Cerebellar nuclear complex (tissue), 1 donor: ENCODE data around the gene DRC3.

Experiments
- DNase-seq, 2 experiments: peaks; one replicate each; lab custom pipeline; 2025; lab: John Stamatoyannopoulos, UW

The DRC3 gene

DNA sequence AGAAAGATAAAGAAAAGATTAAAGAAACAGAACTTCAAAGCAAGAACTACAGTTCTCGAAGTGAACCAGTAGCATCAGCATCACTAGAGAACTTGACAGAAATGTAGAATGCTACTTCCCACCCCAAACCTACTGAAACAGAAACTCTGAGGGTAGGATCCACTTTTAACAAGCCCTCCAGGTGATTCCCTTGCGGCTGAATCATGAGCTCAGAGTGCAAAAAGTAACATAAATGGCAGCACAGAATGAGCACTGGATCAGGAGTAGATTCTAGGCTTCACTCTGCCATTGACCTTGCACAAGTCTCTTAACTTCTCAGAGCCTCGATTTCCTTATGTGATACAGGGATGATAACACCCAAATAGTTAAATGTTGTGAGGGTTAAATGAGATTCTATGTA lies 6.3 kb upstream of the DRC3 start:
- no peak for DNase-seq

DNA sequence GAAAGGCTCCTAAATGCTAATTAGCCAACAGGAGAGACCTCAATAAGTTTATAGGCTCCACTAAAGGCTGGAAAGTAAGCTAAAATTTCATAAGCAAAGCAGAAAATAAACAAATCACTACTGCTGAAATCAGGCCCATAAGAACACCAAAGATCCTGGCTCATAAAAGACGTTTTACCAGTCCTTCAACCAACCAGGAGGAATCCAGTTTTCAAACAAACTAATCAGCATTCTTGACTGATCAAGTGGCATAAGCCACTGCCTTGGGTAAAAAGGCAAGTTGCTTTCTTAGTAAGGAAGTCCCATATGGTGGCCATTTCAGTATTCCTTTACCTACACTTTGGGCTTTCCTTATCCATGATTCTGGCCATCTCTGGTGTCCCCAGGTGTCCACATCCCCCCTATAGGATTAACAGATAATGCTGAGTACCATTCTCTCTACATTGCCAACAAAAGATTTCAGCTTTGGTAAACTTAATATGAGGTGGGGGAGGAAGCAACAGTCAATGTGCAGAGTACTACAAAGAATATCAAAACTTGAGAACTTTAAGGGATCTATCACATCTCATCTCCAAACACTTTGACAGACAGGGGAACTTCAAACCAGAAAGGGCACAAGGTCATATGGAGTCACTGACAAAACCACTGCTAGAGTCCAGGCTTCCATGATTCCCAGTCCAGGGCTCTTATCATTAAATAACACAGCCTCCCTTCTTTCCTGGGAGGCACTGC lies 1.8 kb upstream of the DRC3 start:
- no peak for DNase-seq

DNA sequence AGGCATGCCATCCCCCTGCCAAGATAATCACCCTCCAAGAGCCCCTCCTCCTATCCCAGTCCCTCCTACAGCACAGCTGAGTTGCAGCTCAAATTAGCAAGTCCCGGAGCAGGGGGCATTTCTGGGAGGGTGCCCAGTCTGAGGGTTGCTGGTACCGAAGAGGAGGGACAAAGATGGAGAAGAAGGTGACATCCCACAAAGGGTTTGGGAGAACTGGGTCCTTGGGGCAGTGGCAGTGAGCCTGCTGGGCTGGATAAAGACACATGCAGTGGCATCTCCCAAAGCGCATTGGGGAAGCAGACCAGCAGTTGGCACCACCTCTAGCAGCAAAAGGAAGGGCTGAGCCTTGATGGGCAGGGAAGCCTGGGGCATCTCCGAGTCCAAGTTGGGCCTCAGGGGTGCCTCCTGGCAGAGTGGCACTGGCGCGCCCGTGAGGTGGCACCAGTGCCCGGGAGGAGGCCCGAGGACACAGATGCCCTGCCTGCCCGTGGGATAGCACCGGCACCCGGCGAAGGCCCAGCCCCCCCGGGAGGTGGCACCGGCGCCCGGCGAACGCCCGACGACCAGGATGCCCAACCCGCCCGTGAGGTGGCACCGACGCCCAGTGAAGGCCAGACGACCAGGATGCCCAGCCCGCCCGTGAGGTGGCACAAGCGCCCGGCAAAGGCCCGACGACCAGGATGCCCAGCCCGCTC lies 1.1 kb upstream of the DRC3 start:
- no peak for DNase-seq

DNA sequence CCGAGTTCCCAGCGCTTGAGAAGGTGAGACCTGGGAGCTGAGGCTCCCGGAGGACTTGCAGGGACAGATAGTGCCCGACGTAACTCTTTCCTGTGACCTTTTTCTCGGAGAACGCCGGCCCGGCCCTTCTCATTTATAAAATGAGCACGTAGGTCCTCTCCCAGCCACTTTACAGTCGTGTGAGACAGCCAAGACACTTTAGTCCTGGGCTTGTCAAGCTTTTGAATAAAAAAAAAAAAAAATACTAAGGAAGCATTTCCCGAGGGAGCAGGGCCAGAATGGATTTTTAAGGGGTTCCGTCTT lies 241 bp downstream of the DRC3 start:
- DNase-seq, result no peak

DNA sequence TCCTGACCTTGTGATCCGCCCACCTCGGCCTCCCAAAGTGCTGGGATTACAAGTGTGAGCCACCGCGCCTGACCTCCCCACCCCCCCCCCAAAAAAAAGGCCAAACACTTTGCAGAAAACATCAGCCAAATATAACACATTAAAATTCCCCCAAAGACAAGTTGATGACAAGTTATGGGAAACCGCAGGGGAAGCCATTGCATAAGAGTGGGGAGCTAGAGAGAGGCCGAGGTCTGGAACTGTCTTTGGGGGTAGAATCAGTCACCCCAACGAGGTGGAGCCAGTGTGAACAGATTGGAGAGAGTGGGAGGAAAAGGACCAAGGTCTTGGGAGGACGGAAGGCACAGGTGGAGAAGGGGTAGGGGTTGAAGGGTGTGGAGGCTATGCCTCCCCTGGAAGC lies 2.8 kb downstream of the DRC3 start:
- DNase-seq, result no peak

DNA sequence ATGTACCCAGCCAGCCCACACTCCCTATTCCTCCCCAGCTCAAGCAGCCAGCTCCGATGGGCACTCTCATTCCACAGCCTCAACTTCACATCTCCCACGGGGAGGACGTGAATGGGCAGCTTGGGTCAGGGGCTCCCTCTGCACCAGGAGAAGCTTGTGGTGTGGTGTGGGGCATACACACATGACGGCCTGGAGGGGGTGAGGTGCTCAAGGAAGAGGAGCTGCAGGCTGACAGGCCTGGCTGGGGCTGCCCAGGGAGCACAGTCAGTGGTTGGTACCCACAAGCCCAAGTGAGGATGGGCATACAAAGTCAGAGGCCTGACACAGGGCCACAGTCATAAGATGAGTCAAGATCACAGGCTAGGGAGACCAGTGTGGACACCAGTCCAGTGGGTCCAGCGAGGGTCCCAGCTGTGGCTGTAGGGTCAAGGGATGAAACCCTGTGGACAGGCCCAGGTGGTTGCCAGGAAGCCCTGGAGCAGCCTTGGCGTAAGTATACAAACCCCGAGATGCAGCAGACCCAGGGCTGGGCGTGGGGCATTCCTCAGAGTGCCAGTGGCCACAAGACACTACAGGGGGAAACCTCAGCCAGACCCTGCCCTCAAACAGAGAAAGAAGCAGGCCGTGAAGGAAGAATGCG lies 4.4 kb downstream of the DRC3 start:
- no peak for DNase-seq

DNA sequence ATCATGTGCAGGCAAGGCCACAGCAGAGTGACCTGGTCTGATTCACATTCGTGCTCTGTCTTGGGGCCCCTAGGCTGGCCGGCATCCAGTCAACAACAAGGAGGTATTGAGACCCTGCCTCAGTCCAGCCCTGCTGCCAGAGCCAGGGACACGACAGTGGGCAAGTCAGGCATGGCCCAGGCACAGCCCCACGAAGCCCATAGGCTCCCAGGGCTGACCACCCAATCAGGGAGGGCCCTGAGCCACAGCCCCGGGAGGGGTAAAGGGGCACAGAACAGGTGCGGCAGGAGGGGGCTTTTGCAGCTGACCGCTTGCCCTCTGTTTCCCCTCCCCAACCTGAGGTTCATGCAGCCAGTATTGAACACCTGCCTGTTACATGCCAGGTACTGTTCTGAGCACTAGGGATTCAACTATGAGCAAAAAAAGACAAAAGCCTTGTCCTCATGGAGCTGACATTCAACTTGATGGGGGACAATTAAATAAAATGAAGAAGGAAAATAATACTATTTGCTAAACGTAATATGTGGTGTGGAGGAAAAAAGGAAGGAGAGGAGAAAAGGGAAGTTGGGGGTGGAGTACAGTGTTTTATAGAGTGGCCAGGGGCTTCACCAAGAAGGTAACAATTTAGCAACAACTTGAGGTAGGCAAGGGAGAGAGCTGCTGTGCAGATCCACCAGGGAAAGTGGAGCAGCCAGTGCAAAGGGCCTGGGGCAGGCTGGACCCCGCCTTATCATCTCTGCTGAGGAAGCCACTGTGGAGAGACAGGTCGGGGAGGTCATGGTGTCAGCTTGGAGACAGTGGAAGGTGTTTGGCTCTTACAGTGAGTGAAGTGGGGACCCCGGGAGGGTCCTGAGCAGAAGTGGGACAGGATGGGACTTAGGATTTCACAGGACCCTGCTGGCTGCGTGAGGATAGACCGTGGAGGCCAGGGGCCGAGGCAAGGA lies 6.1 kb downstream of the DRC3 start:
- no peak for DNase-seq

DNA sequence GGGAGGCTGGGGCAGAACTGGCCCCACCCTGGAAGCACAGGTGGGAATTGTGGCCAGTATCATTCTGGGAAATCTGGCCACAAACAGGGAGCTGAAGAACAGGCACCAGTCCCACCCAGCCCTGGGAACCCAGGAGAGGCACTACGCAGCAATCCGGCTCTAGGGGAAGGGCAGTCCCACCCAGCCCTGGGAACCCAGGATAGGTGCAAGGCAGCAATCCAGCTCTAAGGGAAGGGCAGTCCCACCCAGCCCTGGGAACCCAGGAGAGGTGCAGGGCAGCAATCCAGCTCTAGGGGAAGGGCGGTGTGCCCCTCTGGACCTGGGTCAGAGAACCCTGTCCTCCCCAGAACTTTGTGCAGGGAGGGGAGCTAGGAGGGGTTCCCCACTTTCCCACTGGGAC lies 7.1 kb downstream of the DRC3 start:
- DNase-seq, result no peak

DNA sequence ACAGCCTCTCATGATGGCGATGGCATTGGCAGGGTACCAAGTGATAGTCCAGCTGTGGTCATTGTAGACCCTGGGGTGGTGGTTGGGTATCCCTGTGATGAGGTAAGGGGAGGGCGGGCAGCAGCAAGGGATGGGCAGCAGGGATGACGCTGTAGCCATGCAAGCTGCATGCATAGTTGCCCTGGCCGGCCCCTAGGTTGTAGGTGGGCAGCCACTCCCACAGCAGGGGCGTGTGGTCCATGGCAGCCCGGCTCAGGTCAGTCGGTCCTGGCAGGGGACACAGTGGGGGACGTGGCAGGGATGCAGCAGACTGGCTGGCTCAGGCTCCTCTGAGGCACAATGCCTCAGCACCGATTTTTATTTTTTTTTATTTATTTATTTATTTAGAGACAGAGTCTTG lies 8.7 kb downstream of the DRC3 start:
- no peak for DNase-seq

DNA sequence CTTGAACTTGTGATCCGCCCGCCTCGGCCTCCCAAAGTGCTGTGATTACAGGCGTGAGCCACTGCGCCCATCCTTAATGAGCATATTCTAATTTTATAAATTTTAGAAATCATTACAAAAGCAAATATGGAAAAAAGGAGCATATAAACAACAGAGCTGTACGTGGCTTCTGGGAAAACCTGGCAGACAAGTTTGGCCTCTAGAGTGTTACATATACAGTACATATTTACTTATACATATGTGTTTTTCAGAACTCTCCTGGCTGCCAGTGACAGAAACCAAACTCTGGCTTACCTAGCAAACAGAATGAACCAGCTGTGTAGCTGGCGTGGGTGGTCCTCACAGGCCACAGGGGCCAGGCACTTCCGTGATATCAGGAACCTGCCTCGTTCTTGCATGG lies 10.1 kb downstream of the DRC3 start:
- no peak for DNase-seq

DNA sequence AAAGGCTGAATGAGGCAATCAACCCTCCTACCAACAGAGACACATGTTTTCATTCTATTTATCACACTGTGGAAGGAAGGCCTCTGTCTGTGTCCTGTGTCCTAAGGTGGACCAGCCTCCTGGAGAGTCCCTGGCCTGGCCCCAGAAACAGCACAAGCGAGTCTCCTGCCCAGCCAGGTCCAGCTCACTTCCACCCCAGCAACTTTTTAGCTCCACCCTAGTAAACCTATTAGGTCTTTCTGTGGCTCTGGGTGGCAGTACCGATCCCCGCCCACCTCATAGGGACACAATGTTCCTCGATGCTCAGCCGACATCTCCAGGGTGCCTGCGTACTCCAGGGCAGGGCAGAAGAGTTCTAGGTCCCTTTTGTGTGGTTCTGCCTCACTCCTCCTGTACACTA lies 10.7 kb downstream of the DRC3 start:
- no peak for DNase-seq

DNA sequence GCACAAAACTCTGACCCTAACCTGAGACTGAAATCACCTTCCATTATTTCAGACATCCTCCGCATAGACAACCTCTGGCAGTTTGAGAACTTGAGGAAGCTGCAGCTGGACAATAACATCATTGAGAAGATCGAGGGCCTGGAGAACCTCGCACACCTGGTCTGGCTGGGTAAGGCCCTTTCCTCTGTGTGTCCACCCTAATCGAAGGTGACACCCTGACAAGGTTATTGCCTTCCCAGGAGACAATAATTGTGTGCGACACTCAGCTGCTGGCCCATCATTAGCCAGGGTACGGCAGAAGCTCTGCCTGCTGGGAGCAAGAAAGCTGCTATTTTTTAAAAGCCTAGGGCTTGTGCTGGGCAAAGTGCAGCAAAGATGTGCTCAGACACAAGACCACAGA lies 11.1 kb downstream of the DRC3 start:
- no peak for DNase-seq

DNA sequence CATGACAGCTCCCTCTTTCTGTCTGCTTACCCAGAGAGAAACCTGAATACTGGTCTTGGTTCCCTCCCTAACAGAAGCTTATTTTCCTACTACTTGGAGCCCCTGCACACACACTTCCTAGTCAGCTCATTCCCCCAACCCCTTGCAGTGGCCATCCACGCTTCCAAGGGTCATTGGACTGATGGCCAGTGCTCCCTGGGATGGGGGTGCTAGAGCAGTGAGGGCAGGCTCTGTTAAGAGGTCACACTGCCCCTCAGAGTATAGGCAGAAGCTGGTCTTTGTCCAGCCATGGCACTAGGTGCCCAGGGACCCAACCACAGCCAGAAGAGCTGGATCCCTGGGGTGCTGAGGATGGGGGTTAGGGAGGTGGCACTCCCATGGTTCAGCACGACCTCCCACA lies 12.5 kb downstream of the DRC3 start:
- DNase-seq, result no peak

DNA sequence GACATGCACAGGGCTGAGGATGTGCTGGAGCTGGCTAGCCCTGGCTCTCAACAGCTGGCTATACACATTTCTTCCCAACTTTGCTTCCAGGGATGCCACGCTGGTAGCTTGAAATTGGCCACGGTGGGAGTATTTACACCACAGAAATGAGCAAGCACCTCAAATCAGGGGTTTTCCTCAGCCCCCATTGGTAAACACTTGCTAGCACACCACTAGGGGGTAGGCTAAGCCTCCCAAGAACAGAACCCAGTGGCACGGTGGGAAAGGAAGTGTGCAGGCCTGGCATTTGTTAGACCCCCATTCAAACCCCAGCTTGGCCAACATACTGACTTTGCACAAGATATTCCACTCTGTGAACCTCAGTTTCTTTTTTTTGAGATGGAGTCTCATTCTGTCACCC lies 12.9 kb downstream of the DRC3 start:
- no peak for DNase-seq

DNA sequence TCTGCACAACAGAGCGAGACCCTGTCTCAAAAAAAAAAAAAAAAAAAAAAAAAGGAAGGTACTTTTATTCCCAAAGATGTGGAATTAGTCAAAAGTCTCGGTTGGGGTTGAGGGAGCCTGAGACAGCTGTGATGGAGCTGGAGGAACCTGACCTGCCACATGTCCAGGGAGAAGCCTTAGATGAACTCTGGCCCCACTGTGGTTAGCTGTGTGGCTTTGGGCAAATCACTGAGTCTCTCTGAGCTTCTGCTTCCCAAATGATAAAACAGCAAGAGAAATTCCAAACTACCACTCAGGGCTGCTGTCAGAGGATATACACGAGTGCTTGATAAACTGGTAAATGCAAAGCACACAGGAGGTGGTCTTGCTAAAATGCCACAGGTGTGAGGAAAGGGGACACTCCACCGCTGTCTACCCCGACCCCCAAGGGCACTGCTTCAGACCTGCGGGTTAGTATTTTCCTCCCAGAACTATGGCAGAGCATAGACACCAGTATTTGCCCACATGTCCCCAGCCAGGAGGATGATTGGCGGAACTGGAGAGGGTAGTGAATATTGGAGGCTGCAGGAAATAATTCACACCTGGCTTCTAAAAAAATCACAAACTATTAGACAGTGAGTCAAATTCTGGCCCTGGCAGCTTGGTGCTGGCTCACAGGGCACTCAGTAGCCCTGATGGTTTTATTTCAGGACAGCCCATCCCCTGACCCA lies 14.7 kb downstream of the DRC3 start:
- no peak for DNase-seq

DNA sequence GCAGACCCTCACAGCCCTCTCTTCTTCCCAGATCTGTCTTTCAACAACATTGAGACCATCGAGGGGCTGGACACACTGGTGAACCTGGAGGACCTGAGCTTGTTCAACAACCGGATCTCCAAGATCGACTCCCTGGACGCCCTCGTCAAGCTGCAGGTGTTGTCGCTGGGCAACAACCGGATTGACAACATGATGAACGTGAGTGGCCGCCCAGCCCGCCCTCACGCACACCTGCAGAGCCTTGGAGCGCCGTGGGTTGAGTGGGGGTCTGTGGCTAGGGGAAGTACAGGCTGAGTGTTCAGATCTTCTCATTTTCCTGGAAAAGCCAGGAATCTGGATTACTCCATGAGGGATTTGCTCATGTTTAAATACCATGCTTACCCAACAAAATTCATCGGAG lies 15.2 kb downstream of the DRC3 start:
- no peak for DNase-seq

DNA sequence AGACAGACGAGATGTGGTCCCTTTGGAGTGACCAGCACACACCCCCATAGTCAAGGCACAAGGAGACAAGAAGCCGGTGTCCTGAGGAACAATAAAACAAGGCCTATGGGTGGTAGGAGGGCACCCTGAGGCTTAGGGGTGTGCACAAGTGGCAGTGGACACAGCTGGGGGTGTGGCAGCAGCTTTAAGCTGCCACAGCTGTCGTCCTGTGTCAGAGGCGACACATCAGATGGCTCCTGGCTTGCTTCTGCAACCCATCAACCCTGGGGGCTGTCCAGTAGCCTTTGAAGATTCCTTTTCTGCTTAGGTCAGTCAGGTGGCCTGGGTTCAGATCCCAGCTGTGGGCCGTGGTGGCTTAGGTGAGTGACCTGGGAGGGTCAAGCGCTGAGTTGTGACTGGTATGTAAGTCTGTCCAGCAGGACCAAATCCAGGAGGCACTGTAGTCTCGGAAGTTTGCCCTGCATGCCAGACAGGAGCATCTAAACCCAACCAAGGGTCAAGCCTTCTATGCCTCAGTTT lies 15.8 kb downstream of the DRC3 start:
- no peak for DNase-seq

DNA sequence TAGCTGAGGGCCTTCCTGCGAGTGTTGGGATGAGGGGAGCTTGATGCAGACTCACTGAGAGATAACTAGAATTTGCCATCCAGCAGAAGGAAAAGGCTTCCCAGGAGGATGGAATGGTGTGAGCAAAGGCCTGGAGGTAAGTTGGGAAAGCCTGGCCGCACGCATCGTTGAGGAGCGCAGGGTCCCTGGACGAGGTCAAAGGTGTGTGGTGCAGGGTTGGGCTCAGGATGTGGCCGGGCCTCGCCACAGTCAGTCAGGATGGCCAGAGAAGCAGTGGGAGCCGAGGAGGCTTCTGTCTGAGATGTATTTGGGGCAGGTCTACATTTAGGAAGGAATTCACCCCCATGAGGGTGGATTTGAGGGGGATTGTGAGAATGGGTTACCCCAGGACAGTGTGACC lies 16.4 kb downstream of the DRC3 start:
- no peak for DNase-seq

DNA sequence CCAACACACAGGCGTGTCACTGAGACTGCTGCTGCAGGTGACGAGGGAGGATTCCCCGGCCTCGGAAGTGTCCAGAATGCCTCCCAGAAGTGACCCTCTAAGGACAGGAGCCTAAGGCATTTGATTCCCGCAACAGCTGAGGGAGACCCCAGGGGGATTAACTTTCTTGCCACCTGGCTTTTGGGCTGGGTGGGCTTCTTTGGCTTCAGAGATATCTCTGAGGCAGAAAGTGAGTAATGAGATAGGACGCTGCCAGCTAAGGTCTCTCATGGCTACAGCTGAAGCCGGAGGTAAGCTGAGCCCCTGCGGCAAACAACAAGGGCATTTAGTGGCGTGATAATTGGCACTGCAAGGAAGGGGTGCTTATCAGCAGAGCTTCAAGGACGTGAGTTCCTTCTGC lies 17.0 kb downstream of the DRC3 start:
- no peak for DNase-seq

DNA sequence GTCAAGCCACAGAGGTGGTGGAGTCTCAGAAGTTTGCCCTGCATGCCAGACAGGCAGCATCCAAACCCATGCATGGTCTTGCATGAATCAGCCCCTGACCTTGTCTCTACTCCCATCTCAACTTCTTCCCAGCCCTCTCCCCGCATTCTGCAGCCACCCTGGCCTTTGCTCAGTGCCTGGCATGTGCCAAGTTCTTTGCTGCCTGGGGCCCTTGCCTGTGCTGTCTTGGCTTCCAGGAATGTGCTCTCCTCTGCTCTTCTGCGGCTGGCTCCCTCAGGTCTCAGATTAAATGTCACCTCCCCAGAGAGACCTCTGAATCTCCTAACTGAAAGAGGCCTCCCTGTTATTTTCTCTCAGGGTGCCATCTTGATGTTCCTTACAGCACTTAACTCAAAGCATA lies 17.6 kb downstream of the DRC3 start:
- DNase-seq, result no peak

DNA sequence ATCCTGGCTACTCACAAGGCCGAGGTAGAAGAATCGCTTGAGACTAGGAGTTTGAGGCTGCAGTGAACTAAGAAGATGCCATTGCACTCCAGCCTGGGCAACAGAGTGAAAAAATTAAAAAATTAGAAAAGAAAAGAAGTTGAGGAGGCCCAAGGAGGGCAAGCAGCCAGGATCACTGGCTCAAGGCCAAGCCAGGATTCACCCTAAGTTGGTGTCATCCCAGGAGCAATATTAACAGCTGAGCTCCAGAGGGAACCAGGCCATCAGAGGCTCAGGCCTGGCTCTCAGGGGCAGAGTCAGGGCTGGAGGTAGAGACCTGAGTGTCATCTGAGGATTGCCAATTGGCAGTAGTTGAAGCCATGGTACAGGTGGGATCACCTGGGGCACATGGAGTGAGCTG lies 20.7 kb downstream of the DRC3 start:
- DNase-seq, result no peak

DNA sequence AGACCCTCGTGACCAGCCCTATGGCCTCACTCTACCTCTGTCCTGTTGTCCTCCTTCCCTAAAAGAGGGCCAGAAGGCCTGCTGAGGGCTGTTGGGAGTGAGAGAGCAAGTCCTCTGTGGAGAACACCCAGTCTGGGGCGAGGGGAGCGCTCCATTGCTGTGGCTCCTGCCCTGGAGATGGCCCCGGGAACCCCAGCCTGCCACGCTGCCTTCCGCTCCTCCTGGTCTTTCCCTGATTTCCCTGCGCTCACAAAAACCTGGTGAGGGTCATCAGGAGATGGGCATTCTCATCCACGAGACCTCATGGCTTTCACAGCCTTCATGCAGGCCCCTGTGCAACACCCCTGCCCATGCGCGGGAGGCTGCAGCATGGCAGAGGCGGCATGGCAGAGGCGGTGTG lies 21.2 kb downstream of the DRC3 start:
- no peak for DNase-seq
